PC-9 (cell line): ENCODE results near the gene CADM1. TPM values are rescaled to one million over a fixed set of nuclear protein-coding genes. Genes with fewer than 3 reads are reported as not detected.

ENCODE experiments used
- BruUV-seq: library from RNA; stranded (reverse); fragments of 400-500 nt; replicated peaks from 2 replicates; lab custom pipeline; 2021; lab: Mats Ljungman, UMichigan
- CTCF ChIA-PET: fragments of 300-600 bp; sonication (Branson Sonifier 250); formaldehyde crosslinking; loops from one replicate; lab custom pipeline; 2022; ENCODE audit warnings: antibody characterized with exemption; lab: Charles Lee
- POLR2A ChIA-PET: fragments of 300-600 bp; sonication (Branson Sonifier 250); formaldehyde crosslinking; loops from one replicate; lab custom pipeline; 2022; ENCODE audit warnings: antibody characterized with exemption; ENCODE audit not compliant: unreplicated experiment; lab: Charles Lee
- DNase-seq, 2 experiments: peaks; one replicate each; pipeline versions ENCODE4 v3.0.0 to v3.0.0-alpha.2; 2015 to 2022; ENCODE audit warnings: mixed read lengths in 1 of 2
- H2AFZ ChIP-seq: fragments of 200-600 bp; sonication (generic); 2 replicates; pipeline ENCODE4 v1.8.1; 2017; ENCODE audit warnings: antibody characterized with exemption
- H3F3A ChIP-seq: fragments of 200-600 bp; sonication (generic); 2 replicates; pipeline ENCODE4 v1.8.1; 2017; ENCODE audit warnings: antibody characterized with exemption, mild to moderate bottlenecking, low read depth; ENCODE audit not compliant: insufficient read depth
- H3K27ac ChIP-seq: fragments of 200-600 bp; sonication (generic); 2 replicates; pipeline ENCODE4 v1.6.1; 2016; ENCODE audit warnings: mixed run types
- H3K27me3 ChIP-seq: fragments of 200-600 bp; sonication (generic); 2 replicates; pipeline ENCODE4 v1.6.1; 2016; ENCODE audit warnings: low read depth, mixed run types; ENCODE audit not compliant: insufficient read depth
- H3K36me3 ChIP-seq: fragments of 200-600 bp; sonication (generic); 2 replicates; pipeline ENCODE4 v1.6.1; 2016; ENCODE audit warnings: low read depth, mixed run types
- H3K4me1 ChIP-seq: fragments of 200-600 bp; sonication (generic); replicated peaks from 2 replicates; pipeline ENCODE4 v1.6.1; 2016; ENCODE audit warnings: mixed run types; ENCODE audit not compliant: insufficient read depth
- H3K4me2 ChIP-seq: fragments of 200-600 bp; sonication (generic); 2 replicates; pipeline ENCODE4 v1.6.1; 2017; ENCODE audit warnings: mixed run types
- H3K4me3 ChIP-seq: fragments of 200-600 bp; sonication (generic); 2 replicates; pipeline ENCODE4 v1.6.1; 2016; ENCODE audit warnings: mixed run types
- H3K79me2 ChIP-seq: fragments of 200-600 bp; sonication (generic); 2 replicates; pipeline ENCODE4 v1.6.1; 2017; ENCODE audit warnings: low read depth, mixed run types
- H3K9me2 ChIP-seq: fragments of 200-600 bp; sonication (generic); 2 replicates; pipeline ENCODE4 v1.8.1; 2017; ENCODE audit warnings: mild to moderate bottlenecking; ENCODE audit not compliant: insufficient read depth
- H3K9me3 ChIP-seq: fragments of 200-600 bp; sonication (generic); 2 replicates; pipeline ENCODE4 v1.8.1; 2016; ENCODE audit warnings: low read depth; ENCODE audit not compliant: insufficient read depth
- H4K20me1 ChIP-seq: fragments of 200-600 bp; sonication (generic); 2 replicates; pipeline ENCODE4 v1.8.1; 2017; ENCODE audit not compliant: insufficient read depth
- CTCF ChIP-seq: fragments of 200-600 bp; sonication (generic); conservative IDR thresholded peaks from 2 replicates; pipeline ENCODE4 v1.6.1; 2017; ENCODE audit warnings: mixed run types, antibody characterized with exemption, mild to moderate bottlenecking, moderate library complexity
- EZH2 ChIP-seq: fragments of 200-600 bp; sonication (generic); IDR thresholded peaks from 2 replicates; pipeline ENCODE4 v1.8.0; 2017; ENCODE audit warnings: antibody characterized with exemption, low read depth
- intact Hi-C: fragments of 100-400 bp; cut with micrococcal nuclease; formaldehyde crosslinking; loops from one replicate; pipeline ENCODE4 v1.10.0; 2022; ENCODE audit not compliant: unreplicated experiment
- total RNA-seq: library from RNA; stranded (reverse); gene quantifications from 2 replicates; pipeline ENCODE4 v1.2.3, GENCODE V29; 2021

CADM1 gene
- total RNA-seq, 1 experiment from 2014 or later, result not detected

GRCh38 chr11:115244758-115245157 is 259.5 kb downstream of the CADM1 start:
- H3F3A ChIP-seq, result no peaks in the 10 kb centered on the region
- no peak overlapping the region for H3K4me2 ChIP-seq
- DNase-seq, result no peak
- no peaks in the 10 kb centered on the region for H3K4me1 ChIP-seq
- intact Hi-C loops, result no loop called here
- H2AFZ ChIP-seq, result no peak overlapping the region
- H3K36me3 ChIP-seq, result no peaks in the 10 kb centered on the region
- peaks cover 13% of the 10 kb centered on the region; the same call in 1 of the 2 replicates for H3K27me3 ChIP-seq
- H4K20me1 ChIP-seq, result no peaks in the 10 kb centered on the region
- no peak for TF ChIP-seq CTCF
- no peak for TF ChIP-seq EZH2
- no peak overlapping the region for H3K27ac ChIP-seq
- no peaks in the 10 kb centered on the region for H3K79me2 ChIP-seq
- BruUV-seq, result no TSS peak
- no peaks in the 10 kb centered on the region for H3K9me3 ChIP-seq
- 0 out of 2 replicates have a peak, but pooled peaks cover 3% of the 10 kb centered on the region for H3K9me2 ChIP-seq
- H3K4me3 ChIP-seq, result no peak overlapping the region
- ChIA-PET POLR2A (no interaction called here), CTCF (no interaction called here)

GRCh38 chr11:115244296-115244695 is 259.9 kb downstream of the CADM1 start:
- Histone ChIP-seq H3K4me2 (no peak overlapping the region), H3K79me2 (no peaks in the 10 kb centered on the region), H3K27me3 (peaks cover 13% of the 10 kb centered on the region; the same call in 1 of the 2 replicates), H3K36me3 (no peaks in the 10 kb centered on the region), H3K9me2 (0 out of 2 replicates have a peak, but pooled peaks cover 3% of the 10 kb centered on the region), H2AFZ (no peak overlapping the region), H3K27ac (no peak overlapping the region), H3K4me1 (no peaks in the 10 kb centered on the region), H3F3A (no peaks in the 10 kb centered on the region), H3K9me3 (no peaks in the 10 kb centered on the region), H4K20me1 (no peaks in the 10 kb centered on the region), H3K4me3 (no peak overlapping the region)
- POLR2A ChIA-PET, result no interaction called here
- DNase-seq, result no peak
- CTCF ChIA-PET, result no interaction called here
- BruUV-seq, result no TSS peak
- TF ChIP-seq CTCF (no peak), EZH2 (no peak)
- intact Hi-C loops, result no loop called here

- no TSS peak for BruUV-seq
- Histone ChIP-seq H3K27me3 (peaks cover 13% of the 10 kb centered on the region; the same call in 1 of the 2 replicates), H3K4me1 (no peaks in the 10 kb centered on the region), H3K27ac (no peak overlapping the region), H4K20me1 (no peaks in the 10 kb centered on the region), H3K36me3 (no peaks in the 10 kb centered on the region), H3K4me3 (no peak overlapping the region), H3K9me3 (no peaks in the 10 kb centered on the region), H3K79me2 (no peaks in the 10 kb centered on the region), H3K4me2 (no peak overlapping the region), H3F3A (no peaks in the 10 kb centered on the region), H3K9me2 (0 out of 2 replicates have a peak, but pooled peaks cover 3% of the 10 kb centered on the region), H2AFZ (no peak overlapping the region)
- intact Hi-C loops, result no loop called here
- no peak for DNase-seq
- ChIA-PET CTCF (no interaction called here), POLR2A (no interaction called here)
- TF ChIP-seq EZH2, result no peak
- TF ChIP-seq CTCF, result no peak
Observed at GRCh38 chr11:115242982-115243381, 261.2 kb downstream of the CADM1 start.
